ENCODE measurements around the gene IL4. TPM values are rescaled to one million over a fixed set of nuclear protein-coding genes. Genes with fewer than 3 reads are reported as not detected.

Gene IL4
- total RNA-seq, 4 donors from 2014 or later: not detected

DNA sequence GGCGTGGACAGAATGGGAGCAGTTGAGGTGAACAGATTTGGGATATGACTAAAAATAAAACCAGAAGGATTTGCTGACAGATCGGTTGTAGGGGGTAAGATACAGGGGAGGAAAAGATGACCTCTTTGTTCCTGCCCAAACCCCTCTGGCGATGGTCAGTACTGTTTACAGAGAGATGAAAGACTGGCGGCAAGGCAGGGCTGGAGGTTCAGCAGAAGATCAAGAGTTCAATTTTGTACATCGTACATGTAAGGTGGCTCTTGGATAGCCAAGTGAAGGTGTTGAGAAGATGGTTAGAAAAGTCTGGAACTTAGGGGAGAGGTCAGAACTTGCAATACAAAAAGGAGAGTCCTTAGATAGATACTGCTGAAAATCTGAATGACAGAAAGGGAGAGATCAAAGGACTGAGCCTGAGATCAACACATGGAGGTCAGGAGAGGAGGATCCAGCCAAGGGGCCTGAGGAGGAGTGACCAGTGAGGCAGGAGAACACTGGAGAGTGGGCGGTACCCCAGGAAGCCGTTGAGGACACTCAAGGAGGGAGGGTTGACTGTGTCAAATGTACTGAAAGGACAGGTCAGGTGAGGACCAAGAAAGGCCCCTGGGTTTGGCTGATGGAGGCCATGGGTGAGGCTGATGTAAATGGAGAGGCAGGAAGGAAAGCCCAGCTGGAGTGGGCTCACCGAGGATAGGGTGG lies 7.1 kb downstream of the IL4 start:
- DNase-seq (ENCODE audit: low spot score) (no peak), ATAC-seq (ENCODE audit: low FRiP score) (no peak)
- TF ChIP-seq, protein P1, sequence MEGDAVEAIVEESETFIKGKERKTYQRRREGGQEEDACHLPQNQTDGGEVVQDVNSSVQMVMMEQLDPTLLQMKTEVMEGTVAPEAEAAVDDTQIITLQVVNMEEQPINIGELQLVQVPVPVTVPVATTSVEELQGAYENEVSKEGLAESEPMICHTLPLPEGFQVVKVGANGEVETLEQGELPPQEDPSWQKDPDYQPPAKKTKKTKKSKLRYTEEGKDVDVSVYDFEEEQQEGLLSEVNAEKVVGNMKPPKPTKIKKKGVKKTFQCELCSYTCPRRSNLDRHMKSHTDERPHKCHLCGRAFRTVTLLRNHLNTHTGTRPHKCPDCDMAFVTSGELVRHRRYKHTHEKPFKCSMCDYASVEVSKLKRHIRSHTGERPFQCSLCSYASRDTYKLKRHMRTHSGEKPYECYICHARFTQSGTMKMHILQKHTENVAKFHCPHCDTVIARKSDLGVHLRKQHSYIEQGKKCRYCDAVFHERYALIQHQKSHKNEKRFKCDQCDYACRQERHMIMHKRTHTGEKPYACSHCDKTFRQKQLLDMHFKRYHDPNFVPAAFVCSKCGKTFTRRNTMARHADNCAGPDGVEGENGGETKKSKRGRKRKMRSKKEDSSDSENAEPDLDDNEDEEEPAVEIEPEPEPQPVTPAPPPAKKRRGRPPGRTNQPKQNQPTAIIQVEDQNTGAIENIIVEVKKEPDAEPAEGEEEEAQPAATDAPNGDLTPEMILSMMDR (IDR thresholded peaks at IDR 0.05): no peak

- ATAC-seq (ENCODE audit: low FRiP score): no peak
- TF ChIP-seq, protein P1 (IDR thresholded peaks at IDR 0.05): no peak
- no peak for DNase-seq (ENCODE audit: low spot score)
These were observed 7.7 kb downstream of the IL4 start for GRCh38 chr5:132681476-132681831.

GRCh38 chr5:132681983-132682382 lies 8.2 kb downstream of the IL4 start:
- no peak for DNase-seq (ENCODE audit: low spot score)
- no peak for ATAC-seq (ENCODE audit: low FRiP score)

GRCh38 chr5:132684491-132684890 lies 10.7 kb downstream of the IL4 start:
- ATAC-seq (ENCODE audit: low FRiP score) (no peak), DNase-seq (ENCODE audit: low spot score) (no peak)
- TF ChIP-seq, protein P1 (IDR thresholded peaks at IDR 0.05): no peak

More at GRCh38 chr5:132681983-132682382, 8.2 kb downstream of the IL4 start:
- TF ChIP-seq, protein P1 (IDR thresholded peaks at IDR 0.05): no peak

GRCh38 chr5:132684922-132685720 lies 11.3 kb downstream of the IL4 start:
- ATAC-seq (ENCODE audit: low FRiP score) (no peak), DNase-seq (ENCODE audit: low spot score) (no peak)
- TF ChIP-seq, protein P1 (IDR thresholded peaks at IDR 0.05): no peak

DNA sequence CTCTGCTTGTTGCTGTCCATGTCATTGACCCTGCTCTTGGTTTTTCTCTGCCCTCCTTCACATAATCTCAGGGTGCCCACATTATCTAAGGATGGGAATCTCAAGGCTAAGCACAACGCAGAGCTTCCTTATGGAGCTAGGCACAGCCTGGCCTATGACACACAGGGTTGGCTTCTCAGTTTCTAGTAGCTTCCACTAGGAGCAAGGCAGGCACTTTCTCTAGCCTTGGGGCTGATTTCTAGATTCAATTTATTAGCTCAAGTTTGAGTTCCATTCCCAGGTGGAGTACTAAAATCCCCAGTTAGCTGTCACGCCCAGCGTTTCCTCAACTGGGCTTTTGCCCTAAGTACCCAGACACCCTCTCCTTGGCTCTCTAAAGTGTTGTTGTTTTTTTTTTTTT lies 12.4 kb downstream of the IL4 start:
- TF ChIP-seq, protein P1 (IDR thresholded peaks at IDR 0.05): no peak
- DNase-seq (ENCODE audit: low spot score): no peak
- no peak for ATAC-seq (ENCODE audit: low FRiP score)
